ENCODE measurements around the gene PTPRO.

The PTPRO gene

GRCh38 chr12:15646581-15646980, 324.3 kb downstream of the PTPRO start:
- DNase-seq (ENCODE audit: low read depth), result no peak
- H3K4me3 ChIP-seq (ENCODE audit: low read depth, low read length), result no peak overlapping the region
- in situ Hi-C loops (cut with HindIII; ENCODE audit: low sequenced_read_pairs), result no loop called here
- no peak for TF ChIP-seq CTCF (IDR thresholded peaks at IDR 0.05; ENCODE audit: low read depth, low read length, missing control alignments)
